Measurements from ENCODE around the gene HTR1B.

HTR1B gene

DNA sequence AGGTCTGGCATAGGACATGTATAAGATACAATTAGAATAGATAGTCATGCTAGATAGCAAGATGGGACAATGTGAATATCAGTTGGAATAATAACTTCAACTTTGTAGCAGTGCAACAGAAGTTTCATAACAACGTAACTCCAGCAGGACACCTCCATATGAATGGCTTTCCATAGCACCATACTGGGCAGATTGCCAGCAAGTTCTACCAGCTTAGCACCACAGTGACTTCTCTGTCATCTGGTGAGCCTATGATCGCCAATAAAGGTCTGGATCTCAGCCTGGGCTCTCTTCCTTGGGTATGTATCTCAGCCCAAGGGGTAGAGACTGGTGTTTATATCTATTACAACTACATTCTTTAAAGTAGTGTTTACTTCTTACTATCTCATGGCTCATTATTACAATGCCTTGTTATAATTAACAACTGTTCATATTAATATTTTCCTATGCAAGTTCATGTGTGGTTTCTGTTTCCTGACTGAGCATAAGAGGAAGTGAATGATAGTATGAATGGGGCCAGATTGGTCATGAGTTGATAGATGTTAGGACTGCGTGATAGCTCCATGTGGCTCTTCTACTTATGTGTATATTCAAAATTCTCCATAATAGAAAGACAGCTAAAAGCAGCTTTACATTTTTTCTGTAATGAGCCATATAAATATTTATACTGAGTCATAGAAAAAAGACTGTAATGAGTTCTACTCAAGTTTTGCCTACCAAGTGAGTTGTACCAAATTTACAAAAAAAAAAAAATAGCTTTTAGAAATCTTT lies 22.9 kb downstream of the HTR1B start:
- Histone ChIP-seq H3K9me3 (ENCODE audit: control insufficient read depth, insufficient read depth, low read length) (no peaks in the 10 kb centered on the region), H3K27me3 (ENCODE audit: control insufficient read depth, low read length) (no peaks in the 10 kb centered on the region), H3K27ac (ENCODE audit: low read depth, low read length) (no peak overlapping the region), H3K79me2 (ENCODE audit: control insufficient read depth, low read length) (no peaks in the 10 kb centered on the region), H3K4me3 (ENCODE audit: low read length) (no peak overlapping the region), H3K36me3 (ENCODE audit: control insufficient read depth, low read length) (no peaks in the 10 kb centered on the region), H3K9me2 (replicated peaks; ENCODE audit: control insufficient read depth, low read length) (no peaks in the 10 kb centered on the region), H3F3A (ENCODE audit: control insufficient read depth, insufficient read depth) (no peaks in the 10 kb centered on the region), H3K4me1 (ENCODE audit: control insufficient read depth, low read length) (no peaks in the 10 kb centered on the region), H4K20me1 (ENCODE audit: control insufficient read depth, insufficient read depth, low read depth, low read length) (no peaks in the 10 kb centered on the region), H3K4me2 (ENCODE audit: low read length) (no peak overlapping the region)
- no peak for TF ChIP-seq CTCF (IDR thresholded peaks at IDR 0.05; ENCODE audit: low read depth, low read length, poor library complexity, severe bottlenecking)
- TF ChIP-seq EZH2phosphoT487 (IDR thresholded peaks at IDR 0.05; ENCODE audit: borderline replicate concordance, low read length): no peak

DNA sequence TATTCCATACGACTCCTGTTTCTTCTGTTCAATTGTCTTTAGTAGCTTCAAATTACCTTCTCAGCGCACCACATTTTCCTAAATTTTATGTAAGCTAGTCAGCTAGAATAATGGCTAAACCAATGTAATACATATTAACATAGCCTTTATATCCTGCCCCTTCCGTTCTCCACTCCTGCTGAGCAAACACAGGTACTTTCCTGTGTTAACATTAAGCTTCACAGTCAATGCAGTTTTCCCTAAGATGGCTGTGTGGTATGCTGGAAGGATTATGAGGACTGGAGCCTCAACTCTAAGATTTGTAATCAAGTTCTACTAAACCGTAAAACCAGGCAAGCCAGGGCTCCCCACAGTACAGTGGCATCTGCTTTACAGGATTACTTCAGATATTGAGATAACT lies 29.4 kb downstream of the HTR1B start:
- Histone ChIP-seq H3K4me2 (ENCODE audit: low read length) (no peak overlapping the region), H3F3A (ENCODE audit: control insufficient read depth, insufficient read depth) (no peaks in the 10 kb centered on the region), H4K20me1 (ENCODE audit: control insufficient read depth, insufficient read depth, low read depth, low read length) (no peaks in the 10 kb centered on the region), H3K27ac (ENCODE audit: low read depth, low read length) (no peak overlapping the region), H3K79me2 (ENCODE audit: control insufficient read depth, low read length) (no peaks in the 10 kb centered on the region), H3K4me3 (ENCODE audit: low read length) (no peak overlapping the region), H3K9me3 (ENCODE audit: control insufficient read depth, insufficient read depth, low read length) (no peaks in the 10 kb centered on the region), H3K27me3 (ENCODE audit: control insufficient read depth, low read length) (no peaks in the 10 kb centered on the region), H3K36me3 (ENCODE audit: control insufficient read depth, low read length) (no peaks in the 10 kb centered on the region), H3K4me1 (ENCODE audit: control insufficient read depth, low read length) (no peaks in the 10 kb centered on the region), H3K9me2 (replicated peaks; ENCODE audit: control insufficient read depth, low read length) (no peaks in the 10 kb centered on the region)
- TF ChIP-seq CTCF (IDR thresholded peaks at IDR 0.05; ENCODE audit: low read depth, low read length, poor library complexity, severe bottlenecking) (no peak), EZH2phosphoT487 (IDR thresholded peaks at IDR 0.05; ENCODE audit: borderline replicate concordance, low read length) (no peak)

DNA sequence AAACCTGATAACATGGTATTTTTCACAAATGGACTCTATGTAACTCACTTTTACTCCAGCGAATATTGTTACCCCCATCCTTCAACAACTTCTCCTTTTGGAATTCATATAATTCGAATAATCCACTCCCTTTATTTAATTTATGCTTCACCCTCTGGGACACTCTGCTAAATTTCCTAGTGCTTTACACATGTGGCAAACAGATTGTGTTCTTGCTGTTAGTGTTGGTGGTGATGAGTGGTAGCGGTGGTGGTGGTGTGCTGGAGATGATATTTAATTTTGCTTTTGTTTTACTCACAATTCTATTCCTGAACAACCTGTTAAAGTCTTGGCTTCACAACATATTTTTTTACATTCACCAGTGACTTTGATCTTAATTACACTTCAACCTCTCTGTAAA lies 32.8 kb downstream of the HTR1B start:
- Histone ChIP-seq H3K4me2 (ENCODE audit: low read length) (no peak overlapping the region), H3K4me3 (ENCODE audit: low read length) (no peak overlapping the region), H3K9me2 (replicated peaks; ENCODE audit: control insufficient read depth, low read length) (no peaks in the 10 kb centered on the region), H3K27me3 (ENCODE audit: control insufficient read depth, low read length) (no peaks in the 10 kb centered on the region), H4K20me1 (ENCODE audit: control insufficient read depth, insufficient read depth, low read depth, low read length) (no peaks in the 10 kb centered on the region), H3K9me3 (ENCODE audit: control insufficient read depth, insufficient read depth, low read length) (no peaks in the 10 kb centered on the region), H3K27ac (ENCODE audit: low read depth, low read length) (no peak overlapping the region), H3F3A (ENCODE audit: control insufficient read depth, insufficient read depth) (no peaks in the 10 kb centered on the region), H3K36me3 (ENCODE audit: control insufficient read depth, low read length) (no peaks in the 10 kb centered on the region), H3K4me1 (ENCODE audit: control insufficient read depth, low read length) (no peaks in the 10 kb centered on the region), H3K79me2 (ENCODE audit: control insufficient read depth, low read length) (no peaks in the 10 kb centered on the region)
- TF ChIP-seq CTCF (IDR thresholded peaks at IDR 0.05; ENCODE audit: low read depth, low read length, poor library complexity, severe bottlenecking) (no peak), EZH2phosphoT487 (IDR thresholded peaks at IDR 0.05; ENCODE audit: borderline replicate concordance, low read length) (no peak)

Measured in DOHH2 (cell line).